ENCODE measurements around the gene ADAMTSL2.

Gene ADAMTSL2

DNA sequence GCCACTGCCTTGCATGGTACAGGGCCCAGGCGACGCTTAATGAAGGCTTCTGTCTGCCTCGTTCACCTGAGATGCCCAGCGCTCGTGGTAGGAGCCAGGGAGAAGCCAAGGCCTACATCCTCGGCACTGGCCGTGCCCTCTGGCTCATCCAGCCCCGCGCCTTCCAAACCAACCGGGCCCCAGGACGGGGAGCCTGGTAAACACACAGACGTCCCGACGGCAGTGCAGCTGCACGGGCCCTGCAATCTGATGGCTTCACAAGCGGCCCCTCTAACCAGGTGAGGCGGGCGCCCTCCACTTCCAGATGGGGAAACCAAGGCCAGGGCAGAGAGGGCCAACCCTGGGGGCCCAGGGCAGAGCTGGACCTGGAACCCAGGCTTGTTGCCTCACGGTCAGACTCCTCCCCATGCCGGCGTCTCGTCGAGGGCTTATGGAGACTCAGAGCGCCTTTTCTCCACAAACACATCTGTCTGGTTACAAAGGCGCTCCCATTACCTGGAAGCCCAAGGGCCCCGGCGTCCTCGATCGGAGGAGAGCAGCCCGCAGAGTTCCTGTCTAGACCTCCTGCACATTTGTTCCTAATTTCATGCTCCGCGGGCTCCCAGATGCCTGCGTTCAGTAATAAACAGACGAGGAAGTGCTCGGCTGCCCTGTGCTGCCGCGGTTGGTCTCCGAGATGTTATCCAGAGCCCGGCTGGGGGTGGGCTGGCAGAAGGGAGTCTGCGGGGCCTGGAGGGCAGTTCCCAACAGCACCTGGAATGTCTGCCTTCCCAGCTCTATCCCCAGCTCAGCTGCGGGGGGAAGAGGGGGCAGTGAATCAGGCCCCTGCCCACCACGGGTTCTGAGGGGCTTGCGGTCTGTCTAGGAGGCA, 51.2 kb downstream of the ADAMTSL2 start:
- H3K36me3 Mint-ChIP-seq (ENCODE audit: low read depth): no peaks in the 10 kb centered on the region
- H3K27ac Mint-ChIP-seq: peak overlapping the region; percentile 5 to 44 (median 37)
- peaks cover 36% of the 10 kb centered on the region for H3K27me3 Mint-ChIP-seq (ENCODE audit: low read depth)
- peaks cover 37% of the 10 kb centered on the region for H3K4me1 Mint-ChIP-seq
- TF ChIP-seq, protein P1, sequence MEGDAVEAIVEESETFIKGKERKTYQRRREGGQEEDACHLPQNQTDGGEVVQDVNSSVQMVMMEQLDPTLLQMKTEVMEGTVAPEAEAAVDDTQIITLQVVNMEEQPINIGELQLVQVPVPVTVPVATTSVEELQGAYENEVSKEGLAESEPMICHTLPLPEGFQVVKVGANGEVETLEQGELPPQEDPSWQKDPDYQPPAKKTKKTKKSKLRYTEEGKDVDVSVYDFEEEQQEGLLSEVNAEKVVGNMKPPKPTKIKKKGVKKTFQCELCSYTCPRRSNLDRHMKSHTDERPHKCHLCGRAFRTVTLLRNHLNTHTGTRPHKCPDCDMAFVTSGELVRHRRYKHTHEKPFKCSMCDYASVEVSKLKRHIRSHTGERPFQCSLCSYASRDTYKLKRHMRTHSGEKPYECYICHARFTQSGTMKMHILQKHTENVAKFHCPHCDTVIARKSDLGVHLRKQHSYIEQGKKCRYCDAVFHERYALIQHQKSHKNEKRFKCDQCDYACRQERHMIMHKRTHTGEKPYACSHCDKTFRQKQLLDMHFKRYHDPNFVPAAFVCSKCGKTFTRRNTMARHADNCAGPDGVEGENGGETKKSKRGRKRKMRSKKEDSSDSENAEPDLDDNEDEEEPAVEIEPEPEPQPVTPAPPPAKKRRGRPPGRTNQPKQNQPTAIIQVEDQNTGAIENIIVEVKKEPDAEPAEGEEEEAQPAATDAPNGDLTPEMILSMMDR (IDR thresholded peaks at IDR 0.05; ENCODE audit: unreplicated experiment in 3 of 3): no peak
- H3K9me3 Mint-ChIP-seq: peaks cover 4% of the 10 kb centered on the region
- peak overlapping the region in 2 of 3 experiments; percentile 31 to 46 for H3K4me3 Mint-ChIP-seq

DNA sequence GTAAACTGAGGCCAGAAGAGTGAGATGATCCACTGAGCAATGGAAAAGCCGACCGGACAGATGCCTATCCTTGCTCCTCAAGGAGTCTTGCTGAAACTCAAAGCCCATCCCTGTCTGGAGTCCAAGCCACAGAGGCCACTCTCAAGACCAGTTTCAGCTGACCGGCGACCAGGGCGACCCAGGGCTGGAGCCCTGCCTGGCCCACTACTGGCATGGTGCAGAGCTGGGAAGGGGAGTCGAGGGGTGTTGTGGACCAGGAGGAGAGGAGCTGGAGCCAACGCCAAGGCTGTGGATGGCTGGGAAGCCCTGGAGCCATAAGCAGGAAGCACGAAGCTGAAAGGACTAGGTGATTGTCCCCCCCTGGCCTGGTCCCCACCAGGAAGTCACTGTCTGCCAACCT, 52.5 kb downstream of the ADAMTSL2 start:
- no peaks in the 10 kb centered on the region for H3K36me3 Mint-ChIP-seq (ENCODE audit: low read depth)
- peaks cover 4% of the 10 kb centered on the region for H3K9me3 Mint-ChIP-seq

DNA sequence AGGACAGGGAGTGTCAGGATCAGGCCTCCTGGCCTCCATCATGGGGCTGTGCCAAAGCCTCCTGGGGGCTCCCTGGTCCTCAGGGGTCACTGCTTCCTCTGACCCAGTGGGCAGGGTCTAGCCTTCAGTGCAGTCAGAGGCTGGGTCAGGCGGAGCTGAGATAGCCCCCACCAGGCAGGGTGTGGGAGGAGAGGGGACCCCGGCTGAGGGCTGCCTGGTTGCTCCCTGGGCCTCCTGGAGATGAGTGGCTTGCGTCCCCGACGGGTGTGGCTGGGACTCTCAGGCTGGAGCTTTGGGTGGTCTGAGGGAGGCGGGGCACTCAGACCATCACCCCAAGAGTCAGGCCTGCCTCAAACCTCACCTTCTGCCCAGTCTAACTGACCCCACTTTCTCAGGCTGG, 53.0 kb downstream of the ADAMTSL2 start:
- H3K36me3 Mint-ChIP-seq (ENCODE audit: low read depth): no peaks in the 10 kb centered on the region
- no peak overlapping the region for H3K27ac Mint-ChIP-seq

More for the DNA sequence above, 52.5 kb downstream of the ADAMTSL2 start:
- H3K4me3 Mint-ChIP-seq: no peak overlapping the region
- peaks cover 26% of the 10 kb centered on the region for H3K4me1 Mint-ChIP-seq
- no peak overlapping the region for H3K27ac Mint-ChIP-seq
- peaks cover 24% of the 10 kb centered on the region for H3K27me3 Mint-ChIP-seq (ENCODE audit: low read depth)
- TF ChIP-seq, protein P1 (IDR thresholded peaks at IDR 0.05; ENCODE audit: unreplicated experiment in 3 of 3): no peak

DNA sequence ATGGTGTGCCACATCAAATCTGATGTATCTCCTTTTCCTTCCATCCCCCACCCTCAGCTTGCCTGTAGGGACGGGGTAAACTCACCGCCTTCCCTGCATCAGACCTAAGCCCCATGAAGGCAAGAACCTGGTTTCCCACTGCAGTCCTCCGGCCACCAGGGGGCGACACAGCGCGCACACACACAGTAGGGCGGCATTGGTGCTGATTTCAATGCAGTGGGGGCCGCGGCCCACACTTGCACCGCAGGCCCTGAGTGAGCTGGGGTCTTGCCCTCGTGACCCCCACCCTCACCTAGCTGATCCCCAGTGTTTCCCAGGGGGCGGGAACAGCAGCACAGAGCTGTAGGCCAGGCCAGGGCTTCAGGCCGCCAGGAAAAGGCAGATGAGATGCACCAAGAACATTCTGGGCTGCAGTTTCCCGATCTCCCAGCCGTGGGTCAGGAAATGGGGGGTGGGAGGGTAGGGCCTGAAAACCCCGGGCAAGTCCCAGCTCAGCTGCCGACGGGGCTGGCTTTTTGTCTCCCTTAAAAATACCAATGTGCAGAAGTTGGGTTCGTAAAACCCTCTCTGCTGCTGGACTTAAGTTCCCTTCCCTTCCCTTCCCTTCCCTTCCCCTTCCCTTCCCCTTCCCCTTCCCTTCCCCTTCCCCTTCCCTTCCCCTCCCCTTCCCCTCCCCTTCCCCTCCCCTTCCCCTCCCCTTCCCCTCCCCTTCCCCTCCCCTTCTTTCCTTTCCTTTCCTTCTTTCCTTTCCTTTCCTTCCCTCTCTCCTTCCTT, 55.1 kb downstream of the ADAMTSL2 start:
- TF ChIP-seq, protein P1 (IDR thresholded peaks at IDR 0.05; ENCODE audit: unreplicated experiment in 3 of 3): peak; percentile 28 to 44 (median 42)
- peaks cover 28% of the 10 kb centered on the region for H3K27me3 Mint-ChIP-seq (ENCODE audit: low read depth)
- H3K36me3 Mint-ChIP-seq (ENCODE audit: low read depth): no peaks in the 10 kb centered on the region
- peaks cover 6% of the 10 kb centered on the region for H3K9me3 Mint-ChIP-seq
- H3K4me3 Mint-ChIP-seq: no peak overlapping the region
- H3K4me1 Mint-ChIP-seq: peaks cover 16% of the 10 kb centered on the region
- H3K27ac Mint-ChIP-seq: no peak overlapping the region

More for the DNA sequence above, 53.0 kb downstream of the ADAMTSL2 start:
- no peak overlapping the region for H3K4me3 Mint-ChIP-seq
- peaks cover 23% of the 10 kb centered on the region for H3K27me3 Mint-ChIP-seq (ENCODE audit: low read depth)
- peaks cover 4% of the 10 kb centered on the region for H3K9me3 Mint-ChIP-seq
- TF ChIP-seq, protein P1 (IDR thresholded peaks at IDR 0.05; ENCODE audit: unreplicated experiment in 3 of 3): no peak
- peaks cover 22% of the 10 kb centered on the region for H3K4me1 Mint-ChIP-seq

DNA sequence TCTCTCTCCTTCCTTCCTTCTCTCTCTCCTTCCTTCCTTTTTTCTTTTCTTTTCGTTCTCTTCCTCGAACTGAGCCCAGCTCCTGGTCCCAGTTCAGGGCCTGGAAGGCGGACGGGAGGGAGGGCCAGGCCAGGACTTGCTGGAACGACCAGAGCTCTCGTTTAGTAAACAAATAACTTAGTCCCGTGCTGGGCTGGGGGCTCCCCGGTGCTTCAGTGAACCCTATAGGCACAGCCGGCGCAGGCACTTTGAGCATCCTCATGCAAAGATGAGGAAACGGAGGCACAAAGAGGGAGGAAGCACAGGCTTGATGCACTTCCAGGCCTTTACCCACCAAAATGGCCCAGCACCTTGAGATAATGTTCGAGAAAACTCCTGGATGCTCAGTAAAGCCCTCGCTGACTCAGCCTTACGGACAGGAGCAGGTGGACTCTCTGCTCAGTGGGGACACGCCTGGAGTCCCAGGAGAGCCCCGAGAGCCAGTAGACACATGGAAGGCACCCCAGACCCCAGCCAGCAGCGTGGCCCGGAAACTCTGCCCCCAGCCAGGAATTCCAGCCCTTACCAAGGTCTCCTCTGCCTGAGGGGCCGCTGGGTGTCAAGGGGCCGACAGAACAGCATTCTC, 55.8 kb downstream of the ADAMTSL2 start:
- TF ChIP-seq, protein P1 (IDR thresholded peaks at IDR 0.05; ENCODE audit: unreplicated experiment in 3 of 3): no peak
- H3K27ac Mint-ChIP-seq: no peak overlapping the region
- peaks cover 6% of the 10 kb centered on the region for H3K9me3 Mint-ChIP-seq
- H3K27me3 Mint-ChIP-seq (ENCODE audit: low read depth): peaks cover 26% of the 10 kb centered on the region
- no peak overlapping the region for H3K4me3 Mint-ChIP-seq
- peaks cover 9% of the 10 kb centered on the region for H3K4me1 Mint-ChIP-seq
- H3K36me3 Mint-ChIP-seq (ENCODE audit: low read depth): no peaks in the 10 kb centered on the region
